Progenitor cell of endocrine pancreas (in vitro differentiated cells): ENCODE data around the gene WNT9A. TPM values are rescaled to one million over a fixed set of nuclear protein-coding genes. Genes with fewer than 3 reads are reported as not detected.
"Not testable (repeated sequence)": the region's sequence is repeated elsewhere in the genome, so short reads cannot be mapped to it uniquely, and the experiment has no call there.

Source experiments
- DNase-seq: peaks from one replicate; pipeline ENCODE4 v3.0.0; 2021; ENCODE audit warnings: low spot score; ENCODE audit not compliant: unreplicated experiment
- H3K27ac Mint-ChIP-seq: 2 replicates; pipeline ENCODE4 v1.8.0; 2021; ENCODE audit warnings: mild to moderate bottlenecking, moderate library complexity, mixed read lengths
- H3K27me3 Mint-ChIP-seq: 2 replicates; pipeline ENCODE4 v1.8.0; 2021; ENCODE audit warnings: mixed read lengths
- H3K36me3 Mint-ChIP-seq: 2 replicates; pipeline ENCODE4 v1.8.0; 2022; ENCODE audit warnings: mixed read lengths; ENCODE audit not compliant: insufficient read depth
- H3K4me1 Mint-ChIP-seq: 2 replicates; pipeline ENCODE4 v1.8.0; 2021; ENCODE audit warnings: low read depth, mixed read lengths
- H3K4me3 Mint-ChIP-seq: 2 replicates; pipeline ENCODE4 v1.8.0; 2021; ENCODE audit warnings: low read depth, mild to moderate bottlenecking, moderate library complexity, mixed read lengths
- H3K9me3 Mint-ChIP-seq: 2 replicates; pipeline ENCODE4 v1.8.0; 2021; ENCODE audit warnings: low read depth, mixed read lengths
- CTCF ChIP-seq: fragments of 200-600 bp; sonication (generic); IDR thresholded peaks from one replicate; pipeline ENCODE4 v1.5.0; 2021; ENCODE audit warnings: antibody characterized with exemption, mild to moderate bottlenecking; ENCODE audit not compliant: unreplicated experiment
- total RNA-seq: library from RNA; stranded (reverse); gene quantifications from 2 replicates; pipeline ENCODE4 v1.2.1, GENCODE V29; 2021

Gene WNT9A
- total RNA-seq, 1 donor from 2014 or later = 1.2 TPM

GRCh38 chr1:227884370-227885134 lies 63.2 kb downstream of the WNT9A start:
- H3K27me3 Mint-ChIP-seq = peaks cover 18% of the 10 kb centered on the region
- no peak for TF ChIP-seq CTCF
- H3K4me3 Mint-ChIP-seq = no peak overlapping the region
- peaks cover 2% of the 10 kb centered on the region for H3K4me1 Mint-ChIP-seq
- H3K36me3 Mint-ChIP-seq = no peaks in the 10 kb centered on the region
- no peak for DNase-seq
- H3K27ac Mint-ChIP-seq = no peak overlapping the region
- H3K9me3 Mint-ChIP-seq = no peaks in the 10 kb centered on the region

- no peak overlapping the region for H3K4me3 Mint-ChIP-seq
- no peaks in the 10 kb centered on the region for H3K9me3 Mint-ChIP-seq
- no peak for TF ChIP-seq CTCF
These were observed 64.0 kb downstream of the WNT9A start for GRCh38 chr1:227883641-227884301.

GRCh38 chr1:227883073-227883520 lies 64.6 kb downstream of the WNT9A start:
- Mint-ChIP-seq H3K4me1 (peaks cover 2% of the 10 kb centered on the region), H3K27me3 (peaks cover 30% of the 10 kb centered on the region), H3K4me3 (no peak overlapping the region), H3K36me3 (no peaks in the 10 kb centered on the region), H3K27ac (no peak overlapping the region), H3K9me3 (no peaks in the 10 kb centered on the region)
- no peak for DNase-seq
- no peak for TF ChIP-seq CTCF

More at GRCh38 chr1:227883641-227884301, 64.0 kb downstream of the WNT9A start:
- DNase-seq = peak; percentile 7
- Mint-ChIP-seq H3K4me1 (peaks cover 2% of the 10 kb centered on the region), H3K27ac (no peak overlapping the region), H3K27me3 (peaks cover 26% of the 10 kb centered on the region), H3K36me3 (no peaks in the 10 kb centered on the region)

- Mint-ChIP-seq H3K27me3 (peaks cover 30% of the 10 kb centered on the region), H3K4me3 (no peak overlapping the region), H3K36me3 (no peaks in the 10 kb centered on the region), H3K4me1 (no peaks in the 10 kb centered on the region), H3K9me3 (no peaks in the 10 kb centered on the region), H3K27ac (no peak overlapping the region)
- TF ChIP-seq CTCF = no peak
- DNase-seq = peak; percentile 4
These were observed 67.3 kb downstream of the WNT9A start for GRCh38 chr1:227880342-227880924.

GRCh38 chr1:227877810-227878209 lies 69.9 kb downstream of the WNT9A start:
- H3K36me3 Mint-ChIP-seq, H3K4me3 Mint-ChIP-seq, H3K4me1 Mint-ChIP-seq, H3K9me3 Mint-ChIP-seq, H3K27ac Mint-ChIP-seq, DNase-seq: not testable (repeated sequence)
- H3K27me3 Mint-ChIP-seq = peaks cover 49% of the 10 kb centered on the region

- H3K36me3 Mint-ChIP-seq, H3K9me3 Mint-ChIP-seq, H3K4me1 Mint-ChIP-seq, H3K27ac Mint-ChIP-seq, DNase-seq, H3K4me3 Mint-ChIP-seq: not testable (repeated sequence)
- H3K27me3 Mint-ChIP-seq = peaks cover 28% of the 10 kb centered on the region
These were observed 75.8 kb downstream of the WNT9A start for GRCh38 chr1:227871892-227872291.
